Mucosa of descending colon (tissue), 3 donors: ENCODE data around the gene FMNL1. TPM values are rescaled to one million over a fixed set of nuclear protein-coding genes. Genes with fewer than 3 reads are reported as not detected.
A peak's percentile ranks its signal among the peaks of the same experiment; 100 is the strongest.

Source experiments
- ATAC-seq: fragments of 200-7000 bp; cut with Tn5 transposase; one replicate; pipeline ENCODE4 v1.9.1; 2020; ENCODE audit warnings: mild to moderate bottlenecking, moderate library complexity
- DNase-seq, 3 donors: peaks; one replicate each; pipeline ENCODE4 v3.0.0-alpha.2; 2020
- H3K36me3 ChIP-seq: fragments of 200-600 bp; one replicate; pipeline ENCODE4 v1.8.0; 2021; ENCODE audit warnings: low read depth, mild to moderate bottlenecking
- H3K4me1 ChIP-seq: fragments of 200-600 bp; one replicate; pipeline ENCODE4 v1.8.0; 2021; ENCODE audit warnings: low read depth, mild to moderate bottlenecking
- H3K4me3 ChIP-seq: fragments of 200-600 bp; one replicate; pipeline ENCODE4 v1.8.0; 2021; ENCODE audit warnings: mild to moderate bottlenecking
- H3K9me3 ChIP-seq: fragments of 200-600 bp; one replicate; pipeline ENCODE4 v1.8.0; 2021; ENCODE audit warnings: mild to moderate bottlenecking
- CTCF ChIP-seq: fragments of 200-600 bp; IDR thresholded peaks from one replicate; pipeline ENCODE4 v1.8.0; 2022; ENCODE audit warnings: antibody characterized with exemption, mild to moderate bottlenecking
- intact Hi-C, 2 donors: fragments of 100-400 bp; cut with DNase I in 1 of 2; cut with micrococcal nuclease in 1 of 2; formaldehyde crosslinking; loops; one replicate each; pipeline versions ENCODE4 v1.11.0 to v1.11.1; 2022; cut with DNase I, micrococcal nuclease
- total RNA-seq, 3 donors: library from RNA; stranded (reverse); fragmentation: NEBNext Ultra II Directional in 2 of 3; extraction: Animal tissue kit (Norgen Biotek cat#: 25700) in 2 of 3; gene quantifications; one replicate each; pipeline versions ENCODE4 v1.2.1 to v1.2.4, GENCODE V29; 2021 to 2023
- donor health status: DM: no; HTN: no; CAD: no; lungs with moderate emphysema.
- donor health status: DM: no; HTN: no; CAD: no.
- donor health status: DM: no; HTN: yes; CAD: no.

FMNL1 gene
- total RNA-seq, 3 donors from 2014 or later: 7.4 to 18.1 (median 17.3) TPM

- intact Hi-C loops: no loop called here
- no peak for ATAC-seq
These were observed 32.2 kb downstream of the FMNL1 start for GRCh38 chr17:45253879-45254278.

GRCh38 chr17:45255358-45255757, 33.7 kb downstream of the FMNL1 start:
- Histone ChIP-seq H3K4me3 (no peak overlapping the region), H3K36me3 (no peaks in the 10 kb centered on the region), H3K4me1 (peaks cover 18% of the 10 kb centered on the region), H3K9me3 (no peaks in the 10 kb centered on the region)
- intact Hi-C loops: no loop called here
- TF ChIP-seq CTCF: no peak
- no peak for DNase-seq
- no peak for ATAC-seq

More at GRCh38 chr17:45253879-45254278, 32.2 kb downstream of the FMNL1 start:
- DNase-seq: no peak
- H3K9me3 ChIP-seq: no peaks in the 10 kb centered on the region
- no peak overlapping the region for H3K4me3 ChIP-seq
- TF ChIP-seq CTCF: no peak
- H3K36me3 ChIP-seq: no peaks in the 10 kb centered on the region
- H3K4me1 ChIP-seq: peaks cover 18% of the 10 kb centered on the region

GRCh38 chr17:45256114-45256966, 34.7 kb downstream of the FMNL1 start:
- DNase-seq: no peak
- no peak overlapping the region for H3K4me3 ChIP-seq
- H3K36me3 ChIP-seq: no peaks in the 10 kb centered on the region
- TF ChIP-seq CTCF: no peak
- intact Hi-C loops: no loop called here
- no peaks in the 10 kb centered on the region for H3K9me3 ChIP-seq
- H3K4me1 ChIP-seq: peaks cover 18% of the 10 kb centered on the region
- ATAC-seq: peak; percentile 41

- no peak for ATAC-seq
- Histone ChIP-seq H3K9me3 (no peaks in the 10 kb centered on the region), H3K4me3 (no peak overlapping the region), H3K4me1 (peaks cover 14% of the 10 kb centered on the region), H3K36me3 (no peaks in the 10 kb centered on the region)
- intact Hi-C loops: no loop called here
- no peak for DNase-seq
- TF ChIP-seq CTCF: no peak
These were observed 35.4 kb downstream of the FMNL1 start for GRCh38 chr17:45257115-45257514.

GRCh38 chr17:45258981-45259380, 37.3 kb downstream of the FMNL1 start:
- no peak for TF ChIP-seq CTCF
- intact Hi-C loops: no loop called here
- Histone ChIP-seq H3K36me3 (no peaks in the 10 kb centered on the region), H3K9me3 (no peaks in the 10 kb centered on the region), H3K4me3 (no peak overlapping the region), H3K4me1 (peaks cover 9% of the 10 kb centered on the region)
- ATAC-seq (no peak), DNase-seq (no peak)
